ENCODE measurements around the gene CHPT1.

DNA sequence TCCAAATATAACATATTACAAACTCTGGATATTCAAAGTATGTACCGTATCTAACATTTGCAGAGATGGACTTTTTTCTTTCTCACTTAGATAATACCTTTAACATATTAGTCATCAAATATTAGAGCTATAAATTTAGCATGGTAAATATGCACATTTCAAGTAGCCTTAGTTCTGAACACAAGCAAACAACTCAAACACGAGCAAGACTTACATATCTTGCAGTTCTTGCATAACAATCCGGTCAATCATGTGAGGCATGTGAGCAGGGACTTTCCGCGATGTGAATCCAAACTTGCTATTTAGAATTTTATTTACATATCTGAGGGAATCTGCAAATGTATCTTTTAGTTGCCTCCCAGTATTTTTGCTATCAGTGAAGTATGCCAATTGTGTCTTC lies 63.9 kb downstream of the CHPT1 start:
- no peak for TF ChIP-seq CTBP1 (IDR thresholded peaks at IDR 0.05; ENCODE audit: borderline replicate concordance)
- no peak for TF ChIP-seq TARDBP (IDR thresholded peaks at IDR 0.05)
- TF ChIP-seq SP1 (IDR thresholded peaks at IDR 0.05): no peak
